C4-2B (cell line): ENCODE data around the gene TPD52L2.

Source experiments
- H3K27ac ChIP-seq: fragments of 450-650 bp; 2 replicates; pipeline ENCODE4 v1.5.1; 2017
- CTCF ChIP-seq: fragments of 450-650 bp; conservative IDR thresholded peaks from 2 replicates; pipeline ENCODE4 v1.5.1; 2017; ENCODE audit warnings: mild to moderate bottlenecking
- ZFX ChIP-seq: fragments of 450-650 bp; IDR thresholded peaks from 2 replicates; pipeline ENCODE4 v1.6.1; 2017

Gene TPD52L2

GRCh38 chr20:63939061-63939935, 74.2 kb downstream of the TPD52L2 start:
- no peak for TF ChIP-seq ZFX
- TF ChIP-seq CTCF: no peak

GRCh38 chr20:63940071-63940471, 75.0 kb downstream of the TPD52L2 start:
- H3K27ac ChIP-seq: no peak overlapping the region

More at GRCh38 chr20:63939061-63939935, 74.2 kb downstream of the TPD52L2 start:
- no peak overlapping the region for H3K27ac ChIP-seq

GRCh38 chr20:63940472-63941266, 75.6 kb downstream of the TPD52L2 start:
- no peak overlapping the region for H3K27ac ChIP-seq
- no peak for TF ChIP-seq CTCF

More at GRCh38 chr20:63940071-63940471, 75.0 kb downstream of the TPD52L2 start:
- TF ChIP-seq ZFX (no peak), CTCF (no peak)
